CD4-positive, alpha-beta T cell treated with Interleukin-15 for 1 hour (primary cell): ENCODE results near the gene ITCH.

ENCODE experiments used
- DNase-seq: peaks from one replicate; pipeline ENCODE4 v3.0.0-alpha.2; 2020

The ITCH gene

DNA sequence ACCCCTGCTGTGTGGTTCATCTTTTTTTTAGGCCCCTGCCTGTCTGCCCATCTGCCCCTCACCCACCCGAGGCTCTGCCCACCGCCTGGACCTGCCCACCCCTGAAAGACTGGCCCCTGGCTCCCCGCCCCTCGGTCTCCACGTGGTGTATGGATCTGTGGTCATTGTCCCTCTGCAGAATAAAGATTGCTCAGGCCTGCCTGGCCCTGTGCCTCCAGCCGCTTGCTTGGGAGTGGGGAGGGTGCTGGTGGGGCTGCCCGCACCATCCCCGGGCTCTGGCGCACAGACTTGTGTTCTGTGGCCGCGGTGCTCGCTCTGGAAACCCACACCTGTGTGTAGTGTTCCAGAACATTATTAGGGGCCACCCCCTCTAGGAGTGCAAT lies 197.1 kb downstream of the ITCH start:
- DNase-seq = no peak

DNA sequence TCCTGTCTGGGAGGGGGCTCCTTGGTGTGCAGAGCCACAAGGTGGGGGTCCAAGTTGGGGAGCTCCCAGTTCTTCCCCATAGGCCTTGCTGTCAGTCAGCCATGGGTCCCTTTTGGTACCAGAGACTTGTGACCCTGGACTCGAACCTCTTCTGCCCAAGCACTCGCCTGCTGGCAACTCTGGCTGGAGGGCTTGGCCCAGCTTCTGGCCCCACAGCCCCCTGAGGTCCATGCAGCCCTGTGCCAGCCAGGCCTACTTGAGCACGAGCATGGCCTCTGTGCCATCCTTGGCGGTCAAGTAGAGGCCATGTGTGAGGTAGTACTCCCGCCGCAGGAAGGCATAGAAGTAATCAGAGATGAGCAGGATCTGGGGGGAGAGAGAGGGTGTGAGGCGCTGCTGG lies 197.5 kb downstream of the ITCH start:
- DNase-seq = no peak
